Ishikawa (cell line): Measurements from ENCODE around the gene SEL1L.

ENCODE experiments used
- EP300 ChIP-seq: IDR thresholded peaks from 2 replicates; pipeline ENCODE4 v1.6.1; 2012; ENCODE audit warnings: borderline replicate concordance
- MAX ChIP-seq: IDR thresholded peaks from 2 replicates; pipeline ENCODE4 v1.6.1; 2012
- TEAD4 ChIP-seq: IDR thresholded peaks from 2 replicates; pipeline ENCODE4 v1.6.1; 2012

GRCh38 chr14:81449576-81449975, 84.1 kb downstream of the SEL1L start:
- TF ChIP-seq TEAD4 (no peak), EP300 (no peak), MAX (no peak)
